ENCODE measurements around the gene SPATA31A3.
"Not testable (repeated sequence)": the region's sequence is repeated elsewhere in the genome, so short reads cannot be mapped to it uniquely, and the experiment has no call there.

SPATA31A3 gene

DNA sequence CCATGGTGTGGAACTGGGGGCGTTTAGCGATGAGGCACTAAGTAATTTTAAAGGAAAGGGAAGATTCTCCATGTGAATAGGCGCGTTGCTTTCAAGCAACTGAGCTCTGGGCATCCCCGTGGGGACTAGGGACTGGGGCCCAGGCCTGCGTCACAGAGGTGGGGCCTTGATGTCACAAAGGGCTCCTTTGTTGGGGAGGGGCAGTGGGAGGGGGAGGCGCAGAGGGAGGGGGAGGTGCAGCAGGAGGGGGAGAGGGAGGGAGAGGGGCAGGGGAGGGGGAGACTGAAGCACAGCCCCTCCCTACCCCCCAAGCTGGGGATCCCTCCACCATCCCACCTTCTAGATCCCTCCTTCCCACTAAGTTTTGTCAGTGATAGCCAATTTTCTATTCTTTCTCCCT lies at the start of gene SPATA31A3:
SPATA31A3 (minus strand) TSS at position 101 of the 400 bp plus-strand sequence; CDS start at position 72, 29 bp downstream.
- not testable (repeated sequence) for DNase-seq

DNA sequence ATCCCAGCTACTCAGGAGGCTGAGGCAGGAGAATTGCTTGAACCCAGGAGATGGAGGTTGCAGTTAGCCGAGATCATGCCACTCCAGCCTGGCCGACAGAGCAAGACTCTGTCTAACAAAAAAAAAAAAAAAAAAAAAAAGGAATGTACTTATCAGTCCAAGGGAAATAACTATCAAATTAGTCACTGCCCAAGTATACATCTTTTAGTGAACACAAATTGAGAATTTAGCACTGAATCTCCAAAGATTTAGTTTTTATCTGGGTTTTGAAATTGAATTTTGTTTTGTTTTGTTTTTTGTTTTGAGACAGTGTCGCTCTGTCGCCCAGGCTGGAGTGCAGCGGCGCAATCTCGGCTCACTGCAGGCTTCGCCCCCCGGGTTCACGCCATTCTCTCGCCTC lies 39.8 kb downstream of the SPATA31A3 start:
- DNase-seq: not testable (repeated sequence)

DNA sequence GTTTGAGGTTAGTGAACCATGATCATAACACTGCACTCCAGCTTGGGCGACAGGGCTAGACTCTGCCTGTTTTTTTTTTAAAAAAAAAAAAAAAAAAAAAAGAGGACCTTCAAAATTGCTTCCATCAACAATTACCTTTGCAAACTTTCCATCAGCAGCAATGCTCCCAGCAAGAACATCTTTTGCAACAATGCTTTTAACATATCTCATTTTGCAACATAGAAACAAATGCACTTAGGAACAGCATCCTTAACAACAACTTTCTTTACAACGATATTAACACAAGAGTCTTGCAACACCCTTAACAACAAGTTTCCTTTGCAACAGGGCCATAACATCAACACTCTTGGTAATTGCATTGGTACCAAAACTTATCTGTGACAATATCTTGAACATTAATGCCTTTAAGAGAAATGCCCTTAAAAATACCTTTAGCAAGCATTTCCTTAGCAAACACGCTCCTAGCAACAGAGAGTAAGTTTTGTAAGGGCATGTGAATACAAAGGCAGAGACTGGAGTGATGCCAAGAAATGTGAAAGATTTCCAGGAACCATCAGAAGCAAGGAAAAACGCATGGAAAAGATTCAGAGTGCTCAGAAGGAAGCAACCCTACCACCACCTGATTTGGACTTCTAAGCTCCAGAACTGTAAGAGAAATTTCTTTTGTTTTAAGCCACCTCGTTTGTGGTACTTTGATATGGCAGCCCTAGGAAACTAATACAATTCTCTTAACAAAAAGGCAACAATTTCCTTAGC lies 49.8 kb downstream of the SPATA31A3 start:
- not testable (repeated sequence) for DNase-seq

- DNase-seq: not testable (repeated sequence)
Measured at GRCh38 chr9:66939878-66940830, 52.2 kb downstream of the SPATA31A3 start.

- not testable (repeated sequence) for DNase-seq
Measured at GRCh38 chr9:66938322-66938721, 54.0 kb downstream of the SPATA31A3 start.

DNA sequence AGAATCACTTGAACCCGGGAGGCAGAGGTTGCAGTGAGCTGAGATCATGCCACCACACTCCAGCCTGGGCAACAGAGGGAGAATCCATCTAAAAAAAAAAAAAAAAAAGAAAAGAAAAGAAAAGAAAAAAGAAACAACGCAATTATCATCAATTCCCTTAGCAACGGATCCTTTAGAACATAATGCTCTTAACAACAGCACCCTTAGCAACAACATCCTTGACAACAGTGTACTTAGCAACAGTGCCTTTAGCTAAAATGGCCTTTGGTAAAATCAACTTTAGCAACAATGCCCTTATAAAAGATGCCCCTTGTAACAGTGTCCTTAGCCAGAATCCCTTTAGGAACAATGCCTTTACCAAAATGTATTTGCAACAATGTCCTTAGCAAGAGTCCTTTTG lies 54.7 kb downstream of the SPATA31A3 start:
- DNase-seq: not testable (repeated sequence)
